HepG2 (cell line): ENCODE measurements around the gene ASPRV1. TPM values are rescaled to one million over a fixed set of nuclear protein-coding genes. Genes with fewer than 3 reads are reported as not detected.

Experiments
- DNMT3B ChIP-seq: conservative IDR thresholded peaks from 2 replicates; pipeline ENCODE4 v1.6.1; 2016; ENCODE audit warnings: missing biosample characterization, control low read depth
- DPF2 ChIP-seq: sonication (generic); formaldehyde crosslinking; IDR thresholded peaks from 2 replicates; pipeline ENCODE4 v1.4.0; 2020; ENCODE audit warnings: mild to moderate bottlenecking, low read depth, missing genetic modification reagents, borderline replicate concordance
- GATAD2A ChIP-seq: IDR thresholded peaks from 2 replicates; pipeline ENCODE4 v1.6.1; 2016
- HES4 ChIP-seq: sonication (generic); formaldehyde crosslinking; IDR thresholded peaks from 2 replicates; pipeline ENCODE4 v1.9.0; 2021; ENCODE audit warnings: mild to moderate bottlenecking, missing genetic modification reagents, borderline replicate concordance
- HOXA9 ChIP-seq: sonication (generic); formaldehyde crosslinking; IDR thresholded peaks from 2 replicates; pipeline ENCODE4 v1.8.1; 2022; ENCODE audit warnings: missing genetic modification reagents, mild to moderate bottlenecking, moderate library complexity, borderline replicate concordance
- JUND ChIP-seq: sonication (generic); formaldehyde crosslinking; IDR thresholded peaks from 2 replicates; pipeline ENCODE4 v1.8.0; 2022; ENCODE audit warnings: mild to moderate bottlenecking, missing genetic modification reagents
- KAT2B ChIP-seq: fragments of 150-350 bp; IDR thresholded peaks from 2 replicates; pipeline ENCODE4 v1.6.1; 2014; ENCODE audit warnings: low read depth, low read length, borderline replicate concordance
- KMT2A ChIP-seq: sonication (generic); formaldehyde crosslinking; IDR thresholded peaks from 2 replicates; pipeline ENCODE4 v1.4.0; 2020; ENCODE audit warnings: missing genetic modification reagents
- KMT2B ChIP-seq: IDR thresholded peaks from 2 replicates; pipeline ENCODE4 v1.6.1; 2016; ENCODE audit warnings: missing genetic modification reagents, missing compliant biosample characterization
- MBNL3 ChIP-seq: fragments of 250-450 bp; sonication (Bioruptor Pico); conservative IDR thresholded peaks from 2 replicates; pipeline ENCODE4 v1.8.0; 2022; ENCODE audit warnings: mild to moderate bottlenecking, inconsistent platforms
- MYC ChIP-seq: sonication (generic); formaldehyde crosslinking; IDR thresholded peaks from 2 replicates; pipeline ENCODE4 v1.9.0; 2021; ENCODE audit warnings: missing genetic modification reagents, borderline replicate concordance
- NCOA2 ChIP-seq: sonication (generic); formaldehyde crosslinking; IDR thresholded peaks from 2 replicates; pipeline ENCODE4 v1.8.0; 2022; ENCODE audit warnings: inconsistent platforms
- NONO ChIP-seq, 2 experiments: fragments of 450-650 bp in 1 of 2; sonication (generic) in 1 of 2; formaldehyde crosslinking in 1 of 2; IDR thresholded peaks in 1 of 2; conservative IDR thresholded peaks in 1 of 2; 2 replicates each; pipeline versions ENCODE4 v1.6.1 to v1.8.0; 2017 to 2022; ENCODE audit warnings: mild to moderate bottlenecking in 1 of 2, missing genetic modification reagents in 1 of 2, moderate library complexity in 1 of 2
- TOPORS ChIP-seq: sonication (generic); formaldehyde crosslinking; IDR thresholded peaks from 2 replicates; pipeline ENCODE4 v1.8.0; 2023; ENCODE audit warnings: mild to moderate bottlenecking, missing genetic modification reagents
- ZBTB3 ChIP-seq: sonication (generic); formaldehyde crosslinking; IDR thresholded peaks from 2 replicates; pipeline ENCODE4 v1.4.0; 2020; ENCODE audit warnings: low read depth, mild to moderate bottlenecking, moderate library complexity, missing genetic modification reagents, borderline replicate concordance
- ZBTB7B ChIP-seq: sonication (generic); formaldehyde crosslinking; IDR thresholded peaks from 2 replicates; pipeline ENCODE4 v1.4.0; 2020; ENCODE audit warnings: missing genetic modification reagents
- ZFP36 ChIP-seq: fragments of 150-350 bp; IDR thresholded peaks from 2 replicates; pipeline ENCODE4 v1.6.1; 2018; ENCODE audit warnings: borderline replicate concordance, low read length, low read depth; ENCODE audit not compliant: partially characterized antibody
- ZNF138 ChIP-seq: sonication (generic); formaldehyde crosslinking; IDR thresholded peaks from 2 replicates; pipeline ENCODE4 v1.5.0; 2020; ENCODE audit warnings: mild to moderate bottlenecking, low read depth, missing genetic modification reagents
- ZNF143 ChIP-seq: sonication (generic); formaldehyde crosslinking; IDR thresholded peaks from 2 replicates; pipeline ENCODE4 v1.4.0; 2020; ENCODE audit warnings: missing genetic modification reagents
- ZNF468 ChIP-seq: sonication (generic); formaldehyde crosslinking; IDR thresholded peaks from 2 replicates; pipeline ENCODE4 v1.8.0; 2022; ENCODE audit warnings: mild to moderate bottlenecking, moderate library complexity, missing genetic modification reagents
- ZNF710 ChIP-seq: sonication (generic); formaldehyde crosslinking; IDR thresholded peaks from 2 replicates; pipeline ENCODE4 v1.5.0; 2020; ENCODE audit warnings: mild to moderate bottlenecking, missing genetic modification reagents, borderline replicate concordance
- ZNF878 ChIP-seq: sonication (generic); formaldehyde crosslinking; IDR thresholded peaks from 2 replicates; pipeline ENCODE4 v1.8.1; 2023; ENCODE audit warnings: mild to moderate bottlenecking, missing genetic modification reagents, moderate library complexity
- ZSCAN29 ChIP-seq: sonication (generic); formaldehyde crosslinking; conservative IDR thresholded peaks from 2 replicates; pipeline ENCODE4 v1.4.0; 2020; ENCODE audit warnings: mild to moderate bottlenecking, missing genetic modification reagents
- ZSCAN30 ChIP-seq: sonication (generic); formaldehyde crosslinking; IDR thresholded peaks from 2 replicates; pipeline ENCODE4 v1.5.0; 2020; ENCODE audit warnings: mild to moderate bottlenecking, missing genetic modification reagents
- polyA plus RNA-seq, 8 experiments: library from polyadenylated mRNA; depleted of rRNA in 3 of 8; stranded (reverse) in 7 of 8; unstranded in 1 of 8; fragments of >200 nt; fragmentation: Illumina TruSeq in 4 of 8; extraction: Trizol in 4 of 8; gene quantifications; 2 replicates each; pipeline versions ENCODE4 v1.2.1 to v1.2.3, GENCODE V29; 2011 to 2016; ENCODE audit warnings: low read depth in 4 of 8, missing spikeins in 1 of 8, mixed read lengths in 1 of 8; ENCODE audit not compliant: insufficient read depth in 1 of 8
- total RNA-seq, 5 experiments: library from RNA; depleted of rRNA; stranded (reverse); fragments of >200 nt; fragmentation: Illumina TruSeq; extraction: Trizol; gene quantifications; 2 replicates each; pipeline ENCODE4 v1.2.3, GENCODE V29; 2016; ENCODE audit warnings: low read depth in 1 of 5
- TF ChIP-seq, protein P1 (sequence below): sonication (generic); formaldehyde crosslinking; IDR thresholded peaks from 2 replicates; pipeline ENCODE4 v1.5.0; 2020; ENCODE audit warnings: missing genetic modification reagents
- TF ChIP-seq, protein P2 (sequence below): sonication (generic); formaldehyde crosslinking; conservative IDR thresholded peaks from 2 replicates; pipeline ENCODE4 v1.4.0; 2020; ENCODE audit warnings: missing genetic modification reagents

Gene ASPRV1
- total and polyA plus RNA-seq, 2 of the 13 experiments (the other 11 are each of a cell fraction or from before 2014, with no cell fraction given), result 0.40 to 0.48 TPM

DNA sequence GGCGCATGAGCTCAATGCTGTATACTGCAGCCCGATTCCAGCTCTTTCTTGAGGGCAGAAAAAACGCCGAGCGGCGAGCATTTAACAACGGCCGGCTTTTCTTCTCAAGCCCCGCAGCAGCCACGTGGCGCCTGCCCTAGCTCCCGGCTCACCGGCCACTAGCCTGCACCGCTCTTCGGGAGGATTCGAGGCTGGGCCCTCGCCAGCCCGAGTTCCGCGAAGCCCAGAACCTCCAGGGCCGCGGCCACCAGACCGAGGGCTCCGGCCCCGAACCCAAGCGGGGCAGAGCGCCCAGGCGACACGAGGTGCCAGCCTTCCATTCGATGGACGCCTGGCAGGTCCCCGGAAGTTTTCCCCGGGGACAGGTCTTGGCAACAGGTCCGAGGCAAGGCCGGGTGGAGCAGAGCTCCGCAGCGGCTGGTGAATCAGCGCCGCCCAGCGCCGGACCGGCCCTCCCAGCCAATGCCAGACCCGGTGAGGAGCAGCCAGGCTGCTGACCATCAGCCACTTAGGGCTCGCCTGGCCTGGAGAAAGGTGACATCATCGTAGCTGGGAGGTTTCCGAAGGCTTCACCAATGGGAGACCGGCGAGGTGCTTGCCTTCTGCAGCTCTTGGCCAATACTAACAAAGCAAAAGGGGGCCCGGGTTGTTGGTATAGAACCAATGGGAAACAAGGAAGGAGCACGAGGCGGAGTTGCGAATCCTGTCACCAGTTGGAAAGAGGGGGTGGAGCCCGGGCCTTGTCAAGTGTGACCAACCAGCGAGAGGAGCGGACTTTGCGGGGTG lies 47.1 kb downstream of the ASPRV1 start (continued):
- peak; percentile 22 for TF ChIP-seq ZFP36
- no peak for TF ChIP-seq KMT2A (CRISPR knock-in tag)
- peak; percentile 90; the same call in 1 of the 2 replicates for TF ChIP-seq ZNF138
- peak; percentile 80; the same call in 1 of the 2 replicates for TF ChIP-seq ZNF878 (CRISPR knock-in tag)
- peak; percentile 85 for TF ChIP-seq HOXA9 (CRISPR knock-in tag)
- TF ChIP-seq ZBTB3, result peak; percentile 79; the same call in 1 of the 2 replicates
- peak; percentile 99 for TF ChIP-seq MYC (CRISPR knock-in tag)
- TF ChIP-seq ZNF468, result peak; percentile 67; the same call in 1 of the 2 replicates
- TF ChIP-seq ZBTB7B (CRISPR knock-in tag), result peak; percentile 65
- peak; percentile 52; the same call in 1 of the 2 replicates for TF ChIP-seq ZNF143
- TF ChIP-seq MBNL3 (CRISPR knock-in tag), result no peak
- peak; percentile 99 for TF ChIP-seq DNMT3B
- TF ChIP-seq, protein P1, sequence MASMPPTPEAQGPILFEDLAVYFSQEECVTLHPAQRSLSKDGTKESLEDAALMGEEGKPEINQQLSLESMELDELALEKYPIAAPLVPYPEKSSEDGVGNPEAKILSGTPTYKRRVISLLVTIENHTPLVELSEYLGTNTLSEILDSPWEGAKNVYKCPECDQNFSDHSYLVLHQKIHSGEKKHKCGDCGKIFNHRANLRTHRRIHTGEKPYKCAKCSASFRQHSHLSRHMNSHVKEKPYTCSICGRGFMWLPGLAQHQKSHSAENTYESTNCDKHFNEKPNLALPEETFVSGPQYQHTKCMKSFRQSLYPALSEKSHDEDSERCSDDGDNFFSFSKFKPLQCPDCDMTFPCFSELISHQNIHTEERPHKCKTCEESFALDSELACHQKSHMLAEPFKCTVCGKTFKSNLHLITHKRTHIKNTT (CRISPR knock-in tag), result no peak
- no peak for TF ChIP-seq HES4 (CRISPR knock-in tag)
- TF ChIP-seq KAT2B, result no peak
- peak; percentile 90 for TF ChIP-seq KMT2B (CRISPR knock-in tag)
- TF ChIP-seq GATAD2A, result peak; percentile 60; the same call in 1 of the 2 replicates
- peak; percentile 67 for TF ChIP-seq NCOA2 (CRISPR knock-in tag)
- TF ChIP-seq ZNF710 (CRISPR knock-in tag), result no peak
- TF ChIP-seq JUND (CRISPR knock-in tag), result 0 out of 2 replicates have a peak, but pooled peaks have one; percentile 61
- TF ChIP-seq ZSCAN30, result peak; percentile 96
- TF ChIP-seq, protein P2, sequence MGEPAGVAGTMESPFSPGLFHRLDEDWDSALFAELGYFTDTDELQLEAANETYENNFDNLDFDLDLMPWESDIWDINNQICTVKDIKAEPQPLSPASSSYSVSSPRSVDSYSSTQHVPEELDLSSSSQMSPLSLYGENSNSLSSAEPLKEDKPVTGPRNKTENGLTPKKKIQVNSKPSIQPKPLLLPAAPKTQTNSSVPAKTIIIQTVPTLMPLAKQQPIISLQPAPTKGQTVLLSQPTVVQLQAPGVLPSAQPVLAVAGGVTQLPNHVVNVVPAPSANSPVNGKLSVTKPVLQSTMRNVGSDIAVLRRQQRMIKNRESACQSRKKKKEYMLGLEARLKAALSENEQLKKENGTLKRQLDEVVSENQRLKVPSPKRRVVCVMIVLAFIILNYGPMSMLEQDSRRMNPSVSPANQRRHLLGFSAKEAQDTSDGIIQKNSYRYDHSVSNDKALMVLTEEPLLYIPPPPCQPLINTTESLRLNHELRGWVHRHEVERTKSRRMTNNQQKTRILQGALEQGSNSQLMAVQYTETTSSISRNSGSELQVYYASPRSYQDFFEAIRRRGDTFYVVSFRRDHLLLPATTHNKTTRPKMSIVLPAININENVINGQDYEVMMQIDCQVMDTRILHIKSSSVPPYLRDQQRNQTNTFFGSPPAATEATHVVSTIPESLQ, result no peak
- TF ChIP-seq ZSCAN29 (CRISPR knock-in tag), result peak; percentile 79; the same call in 1 of the 2 replicates
- TF ChIP-seq DPF2, result no peak
- no peak for TF ChIP-seq NONO (IDR thresholded peaks at IDR 0.05)
- peak; percentile 95 for TF ChIP-seq NONO (CRISPR knock-in tag; conservative IDR thresholded peaks at IDR 0.05)
- TF ChIP-seq TOPORS, result 0 out of 2 replicates have a peak, but pooled peaks have one; percentile 15
